HG02884 (cell line): Measurements from ENCODE around the gene RIPOR3.
"Not testable (repeated sequence)": the region's sequence is repeated elsewhere in the genome, so short reads cannot be mapped to it uniquely, and the experiment has no call there.

Source experiments
- ATAC-seq: cut with Tn5 transposase; IDR thresholded peaks from one replicate; pipeline ENCODE4 v1.9.1; 2021; ENCODE audit warnings: mild to moderate bottlenecking, moderate library complexity; ENCODE audit not compliant: unreplicated experiment

RIPOR3 gene

DNA sequence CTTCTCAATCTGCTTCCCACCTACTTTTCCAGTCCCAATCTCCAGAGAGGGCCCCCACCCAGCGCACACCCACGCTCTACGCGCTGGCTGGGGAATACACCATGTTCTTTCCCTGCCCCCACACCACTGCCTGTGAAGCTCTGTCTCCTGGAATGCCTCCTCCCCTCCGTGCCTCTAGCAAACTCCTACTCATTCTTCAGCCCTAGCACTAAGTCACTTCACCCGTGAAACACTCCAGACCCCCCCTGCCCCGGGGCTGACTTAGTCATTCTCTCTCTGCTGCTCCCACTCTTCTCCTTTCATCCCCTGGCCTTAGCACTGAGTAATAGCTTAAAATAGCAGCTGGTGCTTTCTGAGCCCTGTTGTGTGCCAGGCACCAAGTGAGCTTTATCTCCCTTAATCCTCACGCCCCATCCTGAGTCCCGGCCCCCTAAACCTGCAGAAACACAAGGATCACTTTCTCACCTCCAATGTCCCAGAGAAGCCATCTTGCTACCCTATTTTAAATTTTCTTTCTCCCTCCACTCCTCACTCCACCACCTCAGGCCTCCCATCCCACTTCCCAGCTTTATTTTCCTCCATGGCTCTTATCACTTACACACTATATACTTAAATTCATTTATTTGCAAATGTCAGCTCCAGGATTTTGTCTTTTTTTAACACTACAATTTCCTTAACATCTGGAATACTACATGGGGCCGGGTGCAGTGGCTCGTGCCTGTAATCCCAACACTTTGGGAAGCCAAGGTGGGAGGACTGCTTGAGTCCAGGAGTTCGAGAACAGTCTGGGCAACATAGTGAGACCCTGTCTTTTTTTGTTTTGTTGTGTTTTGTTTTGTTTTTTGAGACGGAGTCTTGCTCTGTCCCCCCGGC, 33.7 kb upstream of the RIPOR3 start:
- no peak for ATAC-seq

DNA sequence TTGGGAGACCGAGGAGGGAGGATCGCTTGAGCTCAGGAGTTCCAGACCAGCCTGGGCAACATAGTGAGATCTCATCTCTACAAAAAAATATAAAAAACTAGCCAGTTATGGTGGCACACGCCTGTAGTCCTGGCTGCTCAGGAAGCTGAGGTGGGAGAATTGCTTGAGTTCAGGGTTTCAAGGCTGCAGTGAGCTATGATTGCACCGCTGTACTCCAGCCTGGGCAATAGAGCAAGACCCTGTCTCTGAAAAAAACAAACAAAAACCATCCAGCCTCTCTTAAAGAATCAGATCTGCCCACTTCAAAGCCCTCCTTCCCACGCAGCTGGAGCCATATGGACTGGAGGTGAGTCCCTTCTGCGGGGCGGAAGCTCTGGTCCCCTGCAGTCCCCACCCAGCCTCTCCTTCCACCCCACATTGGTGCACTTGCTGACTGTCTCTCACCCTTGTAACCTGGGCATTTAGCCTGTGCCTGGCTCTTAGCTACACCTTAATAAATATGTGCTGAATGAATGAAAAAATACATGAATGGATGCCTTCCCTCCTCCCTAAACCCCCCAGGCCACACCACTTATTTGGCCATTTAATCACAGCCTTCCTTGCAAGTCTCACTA, 32.9 kb upstream of the RIPOR3 start:
- no peak for ATAC-seq

DNA sequence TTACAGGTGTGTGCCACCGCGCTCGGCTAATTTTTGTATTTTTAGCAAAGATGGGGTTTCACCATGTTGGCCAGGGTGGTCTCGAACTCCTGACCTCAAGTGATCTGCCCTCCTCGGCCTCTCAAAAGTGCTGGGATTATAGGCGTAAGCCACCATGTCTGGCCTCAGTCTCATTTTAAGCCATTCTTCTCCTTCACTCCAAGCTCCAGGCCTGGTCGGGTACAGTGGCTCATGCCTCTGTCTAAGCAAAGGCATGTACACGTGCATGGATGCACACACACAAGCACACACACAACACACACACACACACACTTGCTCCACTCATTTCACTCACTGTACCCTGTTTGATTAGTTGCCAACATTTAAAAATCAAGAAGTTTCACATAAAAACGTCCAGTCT, 32.3 kb upstream of the RIPOR3 start:
- no peak for ATAC-seq

DNA sequence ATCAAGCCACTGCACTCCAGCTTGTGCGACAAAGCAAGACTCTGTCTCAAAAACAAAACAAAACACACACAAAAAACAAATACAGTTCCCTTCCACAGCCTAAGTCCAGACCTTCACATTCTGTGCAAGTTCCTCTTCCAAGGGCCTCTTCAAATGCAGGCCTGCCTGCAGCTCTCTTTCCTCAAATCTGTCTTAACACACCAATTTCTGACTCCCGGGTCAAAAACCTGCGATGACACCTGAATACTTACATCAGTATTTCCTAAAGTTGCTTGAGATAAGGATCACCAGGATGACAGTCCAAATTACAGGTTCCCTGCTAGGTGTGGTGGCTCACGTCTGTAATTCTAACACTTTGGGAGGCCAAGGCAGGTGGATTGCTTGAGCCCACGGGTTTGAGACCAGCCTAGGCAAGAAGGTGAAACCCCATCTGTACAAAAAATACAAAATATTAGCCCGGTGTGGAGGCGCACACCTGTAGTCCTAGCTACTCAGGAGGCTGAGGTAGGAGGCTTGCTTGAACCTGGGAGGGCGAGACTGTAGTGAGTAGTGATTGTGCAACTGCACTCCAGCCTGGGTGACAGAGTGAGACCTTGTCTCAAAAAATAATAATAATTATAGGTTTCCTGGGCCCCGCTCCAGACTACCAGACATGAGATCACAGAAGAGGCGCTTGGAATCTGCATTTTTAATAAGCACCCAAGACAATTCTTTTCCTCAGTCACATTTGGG, 31.2 kb upstream of the RIPOR3 start:
- ATAC-seq = no peak

DNA sequence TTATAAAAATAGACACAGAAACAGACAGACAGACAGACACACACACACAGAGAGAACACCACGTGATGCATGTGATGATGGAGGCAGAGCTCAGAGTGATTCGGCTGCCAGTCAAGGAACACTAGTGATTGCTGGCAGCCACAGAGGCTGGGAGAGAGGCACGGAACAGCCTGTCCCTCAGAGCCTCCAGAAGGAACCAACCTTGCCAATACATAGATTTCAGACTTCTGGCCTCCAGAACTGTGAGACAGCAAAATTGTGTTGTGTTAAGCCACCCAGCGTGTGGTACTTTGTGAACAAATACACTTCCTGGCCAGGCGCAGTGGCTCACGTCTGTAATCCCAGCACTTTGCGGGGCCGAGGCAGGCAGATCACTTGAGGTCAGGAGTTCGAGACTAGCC, 30.5 kb upstream of the RIPOR3 start:
- no peak for ATAC-seq

DNA sequence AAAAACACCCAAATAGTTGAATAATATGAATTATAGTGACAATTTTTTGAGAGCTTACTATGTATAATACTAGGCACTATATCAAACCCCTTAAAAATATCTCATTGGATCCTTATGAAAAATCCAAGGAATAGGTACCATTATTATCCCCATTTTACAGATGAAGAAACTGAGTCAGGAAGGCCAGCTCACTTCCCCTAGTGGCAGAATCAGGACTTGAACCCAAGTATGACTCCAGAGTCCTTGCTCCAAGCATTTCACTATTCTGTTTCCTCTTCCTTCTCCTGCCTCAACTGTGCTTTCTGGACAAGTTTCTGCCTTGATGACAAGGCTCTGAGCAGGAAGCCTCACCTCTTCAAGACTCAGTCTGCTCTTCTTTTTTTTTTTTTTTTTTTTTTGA, 29.2 kb upstream of the RIPOR3 start:
- no peak for ATAC-seq

DNA sequence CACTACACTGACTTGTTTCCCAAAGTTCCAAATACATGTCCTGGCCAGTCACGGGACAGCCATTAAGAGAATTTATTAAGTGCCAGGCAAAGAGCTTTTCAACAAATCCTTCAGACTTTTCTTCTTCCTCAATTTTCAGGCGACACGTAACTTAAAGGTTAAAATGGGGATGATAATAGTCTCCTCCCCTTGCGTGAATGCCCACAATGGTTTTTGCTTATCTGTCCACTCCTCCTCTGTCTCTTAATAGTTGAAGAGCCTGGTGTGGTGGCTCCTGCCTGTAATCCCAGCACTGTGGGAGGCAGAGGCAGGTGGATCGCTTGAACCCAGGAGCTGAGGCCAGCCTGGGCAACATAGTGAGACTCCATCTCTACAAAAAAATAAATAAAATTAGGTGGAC, 28.7 kb upstream of the RIPOR3 start:
- ATAC-seq = no peak

DNA sequence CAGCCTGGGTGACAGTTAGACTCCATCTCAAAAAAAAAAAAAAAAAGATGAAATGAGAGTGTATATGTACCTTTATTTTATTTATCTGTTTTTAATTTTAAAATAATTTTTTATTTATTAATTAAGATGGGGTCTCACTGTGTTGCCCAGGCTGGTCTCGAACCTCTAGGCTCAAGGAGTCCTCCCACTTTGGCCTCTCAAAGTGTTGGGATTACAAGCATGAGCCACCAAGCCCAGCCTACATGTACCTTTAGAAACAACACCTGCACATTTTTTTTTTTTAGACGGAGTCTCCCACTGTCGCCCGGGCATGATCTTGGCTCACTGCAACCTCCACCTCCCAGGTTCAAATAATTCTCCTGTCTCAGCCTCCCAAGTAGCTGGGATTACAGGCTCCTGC, 28.0 kb upstream of the RIPOR3 start:
- no peak for ATAC-seq

DNA sequence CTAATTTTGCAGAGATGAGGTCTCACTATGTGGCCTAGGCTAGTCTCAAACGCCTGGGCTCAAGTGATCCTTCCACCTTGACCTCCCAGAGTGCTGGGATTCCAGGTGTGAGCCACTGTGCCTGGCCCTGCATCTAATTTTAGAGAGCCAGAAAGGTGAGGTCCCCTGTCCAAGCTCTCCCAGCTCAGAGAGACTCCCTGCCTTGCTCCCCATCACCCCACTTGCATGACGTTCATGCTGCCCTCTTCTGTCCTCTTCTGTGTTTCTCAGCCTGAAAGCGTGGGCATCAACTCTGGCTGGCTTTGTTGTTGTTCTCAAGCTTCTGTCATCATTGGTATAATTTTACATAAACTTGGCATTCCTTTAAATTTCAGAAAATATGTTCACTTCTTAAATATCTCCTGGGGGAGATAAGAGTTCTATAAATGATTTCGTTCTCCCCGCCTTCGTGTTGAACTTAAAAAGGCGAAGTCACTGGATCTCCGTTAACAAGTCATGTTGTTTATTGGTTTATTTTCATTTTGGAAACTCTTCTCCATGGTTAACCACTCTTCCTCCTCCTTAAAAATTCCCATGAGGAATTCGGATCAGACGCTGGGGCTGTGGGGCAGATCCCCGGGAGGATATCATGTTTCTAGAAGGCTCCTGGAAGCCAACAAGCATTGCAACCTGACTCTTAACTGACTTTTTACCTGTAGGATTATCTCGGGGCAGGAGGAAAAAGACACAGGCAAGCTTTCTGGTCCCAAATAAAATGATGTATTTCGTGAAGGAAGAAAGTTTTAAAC, 26.8 kb upstream of the RIPOR3 start:
- ATAC-seq = no peak

DNA sequence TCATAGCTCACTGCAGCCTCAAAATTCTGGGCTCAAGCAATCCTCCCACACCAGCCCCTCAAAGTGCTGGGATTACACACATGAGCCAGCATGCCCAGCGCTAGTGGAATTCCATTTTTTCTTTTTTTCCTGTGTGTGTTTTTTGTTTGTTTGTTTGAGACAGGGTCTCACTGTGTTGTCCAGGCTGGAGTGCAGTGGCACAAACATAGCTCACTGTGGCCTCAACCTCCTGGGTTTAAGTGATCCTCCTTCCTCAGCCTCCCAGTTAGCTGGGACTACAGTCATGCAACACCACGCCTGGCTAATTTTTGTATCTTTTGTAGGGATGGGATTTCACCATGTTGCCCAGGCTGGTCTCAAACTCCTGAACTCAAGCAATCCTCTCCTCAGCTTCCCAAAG, 26.0 kb upstream of the RIPOR3 start:
- no peak for ATAC-seq

DNA sequence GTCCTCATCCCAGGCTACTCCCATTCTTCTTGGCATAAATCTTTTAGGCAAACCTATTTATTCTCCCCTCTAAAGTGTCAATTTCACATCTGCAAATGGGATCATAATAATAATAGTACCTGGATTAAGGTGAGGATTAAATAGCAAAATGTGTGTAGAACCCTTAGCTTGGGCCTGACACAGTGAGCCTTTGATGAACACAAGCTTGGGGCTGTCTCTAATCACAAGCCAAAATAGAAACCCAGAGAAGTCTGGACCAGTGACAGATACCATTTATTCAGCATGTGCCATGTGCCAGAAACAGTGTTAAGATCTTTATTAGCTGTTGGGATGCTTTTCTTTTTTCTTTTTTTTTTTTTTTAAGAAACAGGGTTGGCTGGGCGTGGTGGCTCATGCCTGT, 25.2 kb upstream of the RIPOR3 start:
- no peak for ATAC-seq

DNA sequence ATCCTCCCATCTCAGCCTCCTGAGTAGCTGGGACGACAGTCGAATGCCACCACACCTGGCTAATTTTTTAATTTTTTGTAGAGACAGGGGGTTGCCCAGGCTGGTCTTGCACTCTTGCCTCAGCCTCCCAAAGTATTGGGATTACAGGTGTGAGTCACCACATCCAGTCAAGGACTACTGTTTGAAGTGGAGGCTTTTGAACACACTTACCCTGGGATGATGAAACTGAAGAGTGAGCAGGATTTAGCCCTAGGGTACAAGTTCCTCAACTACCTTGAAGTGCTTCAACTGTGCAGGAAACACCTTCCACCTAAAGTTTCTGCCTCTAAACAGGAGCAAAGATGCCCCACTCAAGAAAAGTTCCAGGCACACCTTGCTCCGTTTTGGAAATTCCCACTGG, 24.4 kb upstream of the RIPOR3 start:
- ATAC-seq = no peak

DNA sequence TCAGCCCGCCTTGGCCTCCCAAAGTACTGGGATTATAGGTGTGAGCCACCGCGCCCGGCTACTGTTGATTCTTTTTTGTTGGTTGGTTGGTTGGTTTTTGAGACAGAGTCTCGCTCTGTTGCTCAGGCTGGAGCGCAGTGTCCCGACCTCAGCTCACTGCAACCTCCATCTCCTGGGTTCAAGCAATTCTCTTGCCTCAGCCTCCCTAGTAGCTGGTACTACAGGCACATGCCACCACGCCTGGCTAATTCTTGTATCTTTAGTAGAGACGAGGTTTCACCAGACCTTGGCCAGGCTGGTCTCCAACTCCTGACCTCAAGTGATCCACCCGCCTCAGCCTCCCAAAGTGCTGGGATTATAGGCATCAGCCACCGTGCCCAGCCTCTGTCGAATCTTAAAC, 23.1 kb upstream of the RIPOR3 start:
- ATAC-seq = not testable (repeated sequence)

DNA sequence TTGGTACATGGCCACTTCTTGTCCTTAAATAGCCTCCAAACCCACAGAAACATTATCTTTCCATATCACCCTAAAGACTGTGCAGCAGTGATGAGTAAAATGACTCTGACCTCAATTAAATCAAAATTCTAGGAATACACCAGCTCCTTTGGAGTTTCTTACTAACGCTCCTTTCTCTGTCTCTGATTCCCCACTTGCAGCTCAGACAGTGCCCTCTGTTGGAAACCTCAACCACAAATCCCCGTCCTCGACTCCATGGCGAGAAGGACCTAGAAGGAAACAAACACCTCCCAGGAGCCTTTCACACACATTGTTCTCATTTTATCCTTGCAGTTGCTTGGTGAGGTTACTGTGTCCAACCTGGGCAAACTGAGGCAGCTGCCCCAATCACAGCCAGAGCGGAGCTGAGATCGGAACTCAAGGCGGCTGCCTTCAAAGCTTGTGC, 22.3 kb upstream of the RIPOR3 start:
- no peak for ATAC-seq

DNA sequence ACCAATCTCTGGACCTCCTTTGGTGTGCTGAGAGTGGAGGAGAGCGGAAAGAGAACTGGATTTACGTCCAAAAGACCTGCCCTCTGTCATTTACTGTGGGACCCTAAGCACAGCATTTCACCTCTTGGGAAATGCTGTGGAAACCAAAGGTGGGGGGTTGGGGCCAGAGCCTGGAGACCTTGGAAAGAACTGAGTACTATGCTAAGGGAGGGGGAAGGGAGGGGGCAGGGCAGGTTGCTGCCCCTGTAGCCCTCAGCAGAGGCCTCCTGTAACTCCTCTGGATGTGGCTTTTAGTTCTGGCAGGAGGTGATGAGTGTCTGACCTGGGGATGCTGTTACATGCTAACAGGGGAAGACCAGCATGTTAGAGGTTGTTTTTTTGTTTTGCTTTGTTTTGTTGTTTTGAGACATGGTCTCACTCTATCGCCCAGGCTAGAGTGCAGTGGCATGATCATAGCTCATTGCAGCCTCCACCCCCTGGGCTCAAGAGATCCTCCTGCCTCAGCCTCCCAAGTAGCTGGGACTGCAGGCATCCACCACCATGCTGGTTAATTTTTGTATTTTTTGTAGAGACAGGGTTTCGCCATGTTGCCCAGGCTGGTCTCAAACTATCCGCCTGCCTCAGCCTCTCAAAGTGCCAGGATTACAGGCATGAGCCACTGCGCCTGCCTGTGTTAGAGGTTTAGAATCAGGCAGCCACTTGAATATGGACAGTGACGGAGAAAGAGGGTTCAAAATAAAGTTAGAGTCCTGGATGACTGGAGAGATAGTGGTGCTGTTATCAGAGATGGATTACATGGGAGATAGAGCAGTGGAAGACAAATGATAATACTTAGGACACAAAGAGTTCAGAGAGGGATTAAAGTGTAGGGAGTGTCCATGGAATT, 21.7 kb upstream of the RIPOR3 start:
- ATAC-seq = no peak

DNA sequence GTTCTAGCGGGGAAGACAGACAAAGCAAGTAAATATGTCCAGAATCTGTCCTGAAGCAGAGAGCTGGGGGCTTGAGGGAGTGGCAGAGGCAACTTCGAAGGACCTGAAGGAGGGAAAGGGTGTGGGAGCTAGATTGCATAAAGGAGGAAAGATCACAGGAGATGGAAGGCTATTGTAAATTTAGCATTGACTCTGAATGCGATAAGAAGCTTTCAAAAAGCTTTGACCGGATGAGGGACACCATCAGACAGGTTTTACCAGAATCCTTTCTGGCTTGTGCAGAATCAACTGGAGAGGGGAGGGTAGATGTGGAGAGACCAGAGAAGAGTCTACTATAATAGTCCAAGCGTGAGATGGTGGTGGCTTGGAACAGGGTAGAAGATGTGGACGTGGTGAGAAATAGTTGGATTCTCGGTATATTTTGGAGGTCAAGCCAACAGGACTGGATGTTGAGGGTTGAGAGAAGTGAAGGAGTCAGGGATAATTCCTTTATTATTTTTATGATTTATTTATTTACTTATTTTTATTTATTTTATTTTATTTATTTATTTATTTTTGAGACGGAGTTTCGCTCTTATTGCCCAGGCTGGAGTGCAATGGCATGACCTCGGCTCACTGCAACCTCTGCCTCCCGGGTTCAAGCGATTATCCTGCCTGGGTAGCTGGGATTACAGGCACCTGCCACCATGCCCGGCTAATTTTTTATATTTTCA, 19.9 kb upstream of the RIPOR3 start:
- no peak for ATAC-seq

DNA sequence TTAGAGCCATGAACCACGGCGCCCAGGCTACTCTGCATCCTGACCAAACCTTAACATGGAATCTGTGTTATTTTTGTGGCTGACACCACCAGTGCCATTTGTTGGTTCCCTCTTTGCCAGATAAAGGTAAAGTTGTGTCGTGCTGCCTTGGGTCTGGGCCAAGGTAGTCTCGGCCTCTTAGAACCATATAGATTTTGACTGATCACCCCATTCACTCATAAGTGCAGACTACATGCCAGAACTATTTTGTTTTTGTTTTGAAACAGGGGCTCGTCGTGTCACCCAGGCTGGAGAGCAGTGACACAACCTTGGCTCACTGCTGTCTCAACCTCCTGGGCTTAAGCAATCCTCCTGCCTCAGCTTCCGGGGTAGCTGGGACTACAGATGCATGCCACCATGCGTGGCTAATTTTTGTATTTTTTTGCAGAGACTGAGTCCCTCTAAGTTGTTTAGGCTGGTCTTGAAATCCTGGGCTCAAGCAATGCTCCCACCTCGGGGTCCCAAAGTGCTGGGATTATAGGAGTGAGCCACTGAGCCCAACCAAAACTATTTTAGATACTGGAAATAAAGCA, 19.2 kb upstream of the RIPOR3 start:
- ATAC-seq = no peak

DNA sequence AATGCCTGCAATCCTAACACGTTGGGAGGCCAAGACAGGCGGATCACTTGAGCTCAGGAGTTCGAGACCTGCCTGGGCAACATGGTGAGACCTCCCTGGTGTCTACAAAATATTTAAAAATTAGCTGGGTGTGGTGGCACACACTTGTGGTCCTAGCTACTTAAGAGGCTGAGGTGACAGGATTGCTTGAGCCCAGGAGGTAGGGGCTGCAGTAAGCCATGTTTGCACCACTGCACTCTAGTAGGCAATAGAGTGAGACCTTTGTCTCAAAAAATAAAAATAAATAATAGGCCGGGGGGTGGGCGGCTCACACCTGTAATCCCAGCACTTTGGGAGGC, 18.3 kb upstream of the RIPOR3 start:
- ATAC-seq = no peak
